Stimulated activated CD8-positive, alpha-beta memory T cell treated with anti-CD3 and anti-CD28 coated beads, Interleukin-2, amount 100 ng/mL, for 1 hour (primary cell): Measurements from ENCODE around the gene EXD3.
"Not testable (repeated sequence)": the region's sequence is repeated elsewhere in the genome, so short reads cannot be mapped to it uniquely, and the experiment has no call there.

Source experiments
- DNase-seq, 2 donors: peaks; one replicate each; pipeline ENCODE4 v3.0.0-alpha.2; 2020; ENCODE audit warnings: low read depth in 2 of 2

Gene EXD3

GRCh38 chr9:137380171-137380570 lies 42.8 kb downstream of the EXD3 start:
- DNase-seq: no peak

GRCh38 chr9:137379761-137380161 lies 43.2 kb downstream of the EXD3 start:
- DNase-seq: no peak

DNA sequence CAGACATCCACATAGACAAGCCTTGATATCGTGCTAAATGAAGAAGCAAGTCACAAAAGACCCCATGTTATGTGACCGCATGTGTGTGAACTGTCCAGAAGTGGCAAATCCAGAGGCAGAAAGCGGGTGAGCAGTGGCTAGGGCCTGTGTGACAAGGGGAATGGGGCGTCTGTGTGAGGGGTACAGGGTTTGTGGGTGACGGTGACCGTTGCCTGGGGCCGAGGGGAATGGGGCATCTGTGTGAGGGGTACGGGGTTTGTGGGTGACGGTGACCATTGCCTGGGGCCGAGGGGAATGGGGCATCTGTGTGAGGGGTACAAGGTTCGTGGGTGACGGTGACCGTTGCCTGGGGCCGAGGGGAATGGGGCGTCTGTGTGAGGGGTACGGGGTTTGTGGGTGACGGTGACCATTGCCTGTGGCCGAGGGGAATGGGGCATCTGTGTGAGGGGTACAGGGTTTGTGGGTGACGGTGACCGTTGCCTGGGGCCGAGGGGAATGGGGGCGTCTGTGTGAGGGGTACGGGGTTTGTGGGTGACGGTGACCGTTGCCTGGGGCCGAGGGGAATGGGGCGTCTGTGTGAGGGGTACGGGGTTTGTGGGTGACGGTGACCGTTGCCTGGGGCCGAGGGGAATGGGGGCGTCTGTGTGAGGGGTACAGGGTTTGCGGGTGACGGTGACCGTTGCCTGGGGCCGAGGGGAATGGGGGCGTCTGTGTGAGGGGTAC lies 44.1 kb downstream of the EXD3 start:
- DNase-seq: not testable (repeated sequence)

GRCh38 chr9:137376386-137376785 lies 46.6 kb downstream of the EXD3 start:
- no peak for DNase-seq

DNA sequence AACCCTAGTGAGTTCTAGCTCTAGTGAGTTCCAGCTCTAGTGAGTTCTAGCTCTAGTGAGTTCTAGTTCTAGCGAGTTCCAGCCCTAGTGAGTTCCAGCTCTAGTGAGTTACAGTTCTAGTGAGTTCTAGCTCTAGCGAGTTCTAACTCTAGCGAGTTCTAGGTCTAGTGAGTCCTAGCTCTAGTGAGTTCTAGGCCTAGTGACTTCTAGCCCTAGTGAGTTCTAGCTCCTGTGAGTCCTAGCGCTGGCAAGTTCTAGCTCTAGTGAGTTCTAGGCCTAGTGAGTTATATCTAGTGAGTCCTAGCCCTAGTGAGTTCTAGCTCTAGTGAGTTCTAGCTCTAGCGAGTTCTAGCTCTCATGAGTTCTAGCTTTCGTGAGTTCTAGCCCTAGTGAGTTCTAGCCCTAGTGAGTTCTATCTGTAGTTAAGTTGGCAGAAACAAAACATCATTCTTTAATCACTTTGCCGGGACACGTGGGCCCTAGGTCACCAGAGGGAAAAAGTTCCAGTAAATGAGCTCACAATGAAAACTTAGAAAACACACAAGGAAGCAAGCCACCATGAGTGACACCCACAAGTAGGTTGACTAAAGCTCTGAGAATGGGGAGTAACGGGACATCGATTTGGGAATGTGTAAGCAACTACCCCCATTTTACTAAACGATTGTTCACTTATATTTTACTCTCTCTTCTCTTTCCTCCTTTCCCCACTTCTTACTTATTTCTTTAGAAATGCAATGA lies 47.5 kb downstream of the EXD3 start:
- DNase-seq: no peak

GRCh38 chr9:137374131-137374845 lies 48.7 kb downstream of the EXD3 start:
- no peak for DNase-seq

DNA sequence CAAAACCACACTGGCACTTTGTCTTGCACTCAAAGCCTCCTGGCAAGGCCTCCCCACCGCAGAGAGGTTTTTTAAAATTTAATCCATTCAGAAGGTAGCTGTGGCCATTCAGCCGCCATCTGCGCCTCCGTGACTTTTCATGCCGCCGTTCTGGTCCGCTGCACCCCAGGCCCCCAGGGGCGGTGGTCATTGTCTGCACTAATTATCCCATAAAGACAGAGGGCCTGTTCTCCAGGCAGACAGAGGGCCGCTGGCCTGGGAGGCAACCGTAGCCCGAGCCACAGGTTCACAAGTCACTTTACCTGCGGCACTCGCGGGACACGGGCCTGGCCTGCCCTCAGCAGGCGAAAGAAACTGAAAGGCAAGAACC lies 49.4 kb downstream of the EXD3 start:
- no peak for DNase-seq

DNA sequence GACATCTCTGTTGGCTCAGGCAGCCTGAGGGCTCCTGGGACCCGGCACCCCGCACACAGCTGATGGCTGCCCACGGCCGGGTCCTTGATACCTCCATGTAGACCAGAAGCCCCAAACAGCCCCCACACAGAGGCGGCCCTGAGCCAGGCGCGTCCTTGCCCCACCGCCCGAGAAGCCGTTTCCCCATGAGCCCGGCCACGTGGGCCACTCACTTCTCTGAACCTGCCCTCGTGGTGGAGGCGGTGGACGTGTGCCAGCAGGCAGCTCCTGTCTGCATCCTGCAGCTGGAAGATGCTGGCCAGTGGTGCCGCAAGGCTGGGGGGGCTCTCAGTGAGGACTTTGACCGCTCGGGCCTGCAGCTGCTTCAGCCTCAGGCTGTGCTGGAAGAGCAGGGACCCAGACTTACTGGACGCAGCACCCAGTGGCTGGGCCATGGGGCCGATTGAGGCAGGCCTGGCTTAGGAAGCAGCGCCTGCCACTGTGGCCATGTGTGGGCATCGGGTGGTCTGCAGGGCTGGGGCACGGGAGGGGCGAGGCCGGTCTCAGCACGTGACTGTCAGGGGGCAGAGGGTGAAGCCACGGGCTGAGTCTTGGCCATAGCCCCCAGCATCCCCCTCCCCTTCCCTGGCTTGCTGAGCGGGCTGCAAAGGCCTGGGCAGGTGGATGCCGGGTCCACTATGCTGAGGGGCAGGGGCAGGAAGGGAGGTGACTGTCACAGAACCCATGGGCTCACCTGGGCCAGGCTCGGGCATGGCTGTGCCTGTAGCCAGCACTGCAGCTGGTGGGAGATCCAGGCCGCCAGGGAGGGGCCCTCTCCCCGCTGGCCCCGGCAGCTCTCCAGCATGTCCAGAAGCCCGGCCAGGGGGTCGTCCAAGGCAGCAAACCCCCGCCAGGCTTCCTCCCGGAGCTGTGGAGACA lies 50.0 kb downstream of the EXD3 start:
- no peak for DNase-seq

DNA sequence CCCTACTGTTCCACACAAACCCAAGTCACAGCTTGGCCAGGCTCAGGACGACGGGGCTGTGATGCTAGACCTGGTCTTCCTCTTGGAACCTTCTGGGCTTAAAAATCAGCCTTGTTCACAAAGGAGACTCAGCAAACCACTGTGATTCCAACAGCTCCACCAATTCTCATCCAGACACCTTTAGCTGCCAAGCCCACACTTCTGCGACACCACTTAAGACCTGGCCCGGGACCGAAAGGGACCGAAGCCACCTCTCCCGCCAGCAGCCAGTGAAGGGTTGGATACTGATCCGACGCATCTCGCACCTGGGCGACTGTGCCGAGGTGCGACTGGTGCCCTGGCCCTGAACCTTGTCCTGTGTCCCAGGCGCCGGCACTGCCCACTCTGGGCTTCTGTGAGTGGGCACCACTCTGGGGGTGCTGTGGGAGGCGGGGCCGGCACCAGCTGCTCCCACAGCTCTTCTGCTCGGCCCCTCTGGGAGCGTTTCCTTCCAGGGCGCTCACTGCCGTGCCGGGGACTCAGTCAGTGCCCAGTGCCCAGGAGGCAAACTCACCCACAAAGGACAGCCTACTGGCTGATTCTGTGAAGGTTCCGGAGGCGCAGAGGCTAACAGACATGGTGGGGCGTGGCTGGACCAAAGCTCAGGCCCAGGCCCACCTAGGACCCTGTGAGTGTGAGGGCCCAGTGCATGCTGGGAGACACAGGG lies 50.9 kb downstream of the EXD3 start:
- no peak for DNase-seq

- DNase-seq: no peak
Observed at GRCh38 chr9:137371521-137371941, 51.4 kb downstream of the EXD3 start.

DNA sequence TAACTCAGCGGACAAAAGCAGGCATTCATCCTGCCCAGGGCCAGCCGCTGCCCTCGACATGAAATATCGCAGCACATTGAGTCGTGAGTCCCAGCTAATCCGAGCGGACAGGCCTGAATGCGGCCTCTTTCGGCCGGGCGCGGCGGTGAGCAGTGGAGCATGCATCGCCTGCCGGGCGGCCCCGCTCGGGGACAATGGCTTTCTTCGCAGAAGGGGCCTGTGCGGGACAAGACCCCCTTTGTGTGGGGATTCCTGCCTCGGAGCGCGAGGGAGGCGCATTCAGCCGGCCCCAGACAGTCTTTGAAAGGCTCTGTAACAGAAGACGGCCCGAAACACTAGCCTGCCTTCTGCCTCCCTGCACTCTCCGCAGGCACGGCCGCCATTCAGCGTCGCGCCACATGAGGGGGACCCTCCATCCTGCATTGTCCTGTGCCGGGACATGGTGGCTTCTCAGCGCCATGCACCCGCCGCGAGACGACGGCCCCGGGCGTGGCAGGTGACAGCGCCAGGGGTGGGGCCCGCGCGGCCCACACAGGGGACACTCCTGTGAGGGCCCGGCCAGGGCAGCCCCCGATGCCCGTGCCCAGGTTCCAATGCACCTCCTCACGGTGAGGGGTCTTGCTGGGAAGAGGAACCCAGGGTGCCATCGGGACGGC lies 52.0 kb downstream of the EXD3 start:
- DNase-seq: no peak

DNA sequence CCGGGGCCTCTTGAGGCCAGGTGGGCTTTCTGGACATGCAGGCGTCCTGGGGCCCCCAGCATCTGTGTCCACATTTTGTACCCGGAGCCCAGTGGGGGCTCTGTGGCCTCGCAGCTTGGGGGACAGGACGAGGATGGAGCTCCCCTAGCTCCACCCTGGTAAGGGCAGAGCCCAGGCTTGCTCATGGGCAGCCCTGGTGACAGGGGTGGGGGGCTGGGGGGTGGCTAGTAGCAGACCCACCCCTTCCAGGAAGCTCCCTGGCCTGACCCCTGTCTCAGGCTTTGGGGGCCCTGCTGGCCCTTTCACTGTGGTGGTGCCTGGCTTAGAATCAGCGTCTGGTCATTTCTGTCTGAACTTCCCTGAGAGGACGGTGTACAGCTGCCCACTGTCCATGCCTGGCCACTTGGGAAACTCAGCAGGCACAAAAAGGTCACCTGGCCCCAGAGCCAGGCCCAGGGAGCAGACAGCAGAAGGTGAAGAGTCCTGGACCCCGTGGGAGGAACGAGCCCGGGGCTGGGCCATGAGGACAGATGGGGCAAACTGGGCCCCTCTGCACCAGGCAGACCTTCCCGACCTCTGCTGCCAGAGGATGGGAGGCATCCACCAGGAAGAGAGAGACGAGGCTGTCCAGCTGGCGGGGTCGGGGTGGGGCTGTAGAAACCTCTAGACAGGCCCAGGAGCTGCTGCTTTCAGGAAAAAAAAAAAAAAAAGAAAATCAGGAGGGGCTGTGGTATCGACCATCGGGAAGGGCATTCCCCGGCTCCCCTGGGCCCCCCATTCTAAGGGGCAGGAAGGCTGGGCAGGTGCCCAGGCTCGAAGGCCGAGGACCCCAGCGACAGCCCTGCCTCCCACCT lies 52.8 kb downstream of the EXD3 start:
- no peak for DNase-seq

DNA sequence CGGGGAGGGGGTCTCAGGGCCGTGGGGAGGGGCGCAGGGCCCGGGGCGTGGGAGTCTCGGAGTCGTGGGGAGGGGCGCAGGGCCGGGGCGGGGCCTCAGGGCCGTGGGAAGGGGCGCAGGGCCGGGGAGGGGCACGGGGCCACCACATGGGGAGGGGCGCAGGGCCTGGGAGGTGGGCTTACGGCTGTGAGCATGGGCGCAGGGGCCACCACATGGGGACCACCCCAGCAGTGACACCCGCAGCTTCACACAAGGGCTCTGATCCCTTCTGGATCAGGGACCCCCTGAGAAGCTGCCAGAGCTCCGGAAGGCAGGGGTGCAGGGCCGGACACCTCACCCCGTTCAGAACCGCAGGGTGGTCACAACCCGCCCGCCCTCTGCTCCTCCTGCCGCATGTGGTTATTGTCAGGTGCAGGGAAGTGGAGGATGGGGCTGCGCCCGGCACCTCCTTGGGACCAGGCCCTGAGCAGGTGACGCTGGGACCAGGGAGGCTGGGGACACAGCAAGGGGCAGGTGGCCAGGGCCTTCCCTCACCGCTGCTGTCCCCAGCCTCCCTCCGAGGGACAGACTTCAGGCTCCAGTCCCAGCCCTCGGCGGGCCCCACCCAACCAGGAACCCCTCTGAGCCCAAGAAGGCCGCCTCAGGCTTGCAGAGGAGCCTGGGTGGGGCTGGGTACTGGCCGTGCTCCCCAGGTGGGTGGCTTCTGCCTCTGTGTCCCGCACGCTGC lies 53.7 kb downstream of the EXD3 start:
- DNase-seq: no peak

GRCh38 chr9:137368431-137369035 lies 54.4 kb downstream of the EXD3 start:
- no peak for DNase-seq

GRCh38 chr9:137367506-137368430 lies 55.2 kb downstream of the EXD3 start:
- no peak for DNase-seq

- DNase-seq: no peak
Observed at GRCh38 chr9:137366891-137367381, 56.0 kb downstream of the EXD3 start.

DNA sequence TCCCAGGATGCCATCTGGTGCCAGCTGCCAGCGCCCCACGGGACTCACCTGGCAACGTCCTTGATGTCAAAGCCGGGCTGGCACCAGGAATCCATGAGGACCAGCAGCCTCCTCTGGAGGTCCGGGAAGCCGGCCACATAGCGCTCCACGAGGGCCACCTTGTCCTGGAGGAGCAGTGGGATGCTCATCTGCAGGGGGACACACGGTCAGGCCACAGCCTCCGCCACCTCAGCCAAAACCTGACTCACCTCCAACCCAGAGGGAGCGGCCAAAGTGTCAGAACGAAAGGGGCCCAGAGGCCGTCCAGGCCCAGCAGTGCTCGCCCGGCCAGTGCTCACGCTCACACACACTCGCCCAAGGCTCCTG lies 56.5 kb downstream of the EXD3 start:
- no peak for DNase-seq
